GM10847 (cell line): ENCODE measurements around the gene CCDC187.

Source experiments
- POLR2A ChIP-seq: IDR thresholded peaks from 2 replicates; pipeline ENCODE4 v1.6.1; 2011; ENCODE audit not compliant: insufficient read length; ENCODE audit errors: extremely low read depth

The CCDC187 gene

GRCh38 chr9:136332482-136332983 lies 28.6 kb upstream of the CCDC187 start:
- TF ChIP-seq POLR2A = no peak

- no peak for TF ChIP-seq POLR2A
Observed at GRCh38 chr9:136331556-136332481, 27.9 kb upstream of the CCDC187 start.

- no peak for TF ChIP-seq POLR2A
Observed at GRCh38 chr9:136331030-136331429, 27.1 kb upstream of the CCDC187 start.

- no peak for TF ChIP-seq POLR2A
Observed at GRCh38 chr9:136330406-136330990, 26.6 kb upstream of the CCDC187 start.

- TF ChIP-seq POLR2A = no peak
Observed at GRCh38 chr9:136329636-136330405, 25.9 kb upstream of the CCDC187 start.

GRCh38 chr9:136329211-136329627 lies 25.3 kb upstream of the CCDC187 start:
- no peak for TF ChIP-seq POLR2A

- TF ChIP-seq POLR2A = no peak
Observed at GRCh38 chr9:136328622-136329041, 24.7 kb upstream of the CCDC187 start.

GRCh38 chr9:136328011-136328621 lies 24.2 kb upstream of the CCDC187 start:
- no peak for TF ChIP-seq POLR2A

- TF ChIP-seq POLR2A = no peak
Observed at GRCh38 chr9:136327304-136327974, 23.5 kb upstream of the CCDC187 start, which contains the start of gene GPSM1. Gene GPSM1 (plus strand): TSS chr9:136327539. CDS start chr9:136327696, 157 bp downstream.

GRCh38 chr9:136326761-136327303 lies 22.9 kb upstream of the CCDC187 start:
- no peak for TF ChIP-seq POLR2A

- TF ChIP-seq POLR2A = no peak
Observed at GRCh38 chr9:136326061-136326760, 22.3 kb upstream of the CCDC187 start.

GRCh38 chr9:136325358-136325757 lies 21.5 kb upstream of the CCDC187 start:
- TF ChIP-seq POLR2A = no peak

- TF ChIP-seq POLR2A = no peak
Observed at GRCh38 chr9:136324501-136325300, 20.8 kb upstream of the CCDC187 start.
